K562 (cell line): Measurements from ENCODE around the gene CBX1. TPM values are rescaled to one million over a fixed set of nuclear protein-coding genes. Genes with fewer than 3 reads are reported as not detected.

ENCODE experiments used
- AFF1 ChIP-seq, 2 experiments: fragments of 450-650 bp; IDR thresholded peaks; 2 replicates each; pipeline ENCODE4 v1.6.1; 2018; ENCODE audit warnings: mild to moderate bottlenecking in 2 of 2, low read depth in 1 of 2; ENCODE audit not compliant: partially characterized antibody in 2 of 2
- BCL6 ChIP-seq: fragments of 250-450 bp; sonication (Bioruptor Pico); IDR thresholded peaks from 2 replicates; pipeline ENCODE4 v1.4.0; 2020
- BCLAF1 ChIP-seq, 2 experiments: fragments of 450-650 bp in 1 of 2; IDR thresholded peaks; 2 replicates each; pipeline ENCODE4 v1.6.1; 2011 to 2017; ENCODE audit warnings: low read depth in 2 of 2, antibody characterized with exemption in 1 of 2, borderline replicate concordance in 1 of 2, low read length in 1 of 2, mild to moderate bottlenecking in 1 of 2, mixed read lengths in 1 of 2; ENCODE audit not compliant: control insufficient read depth in 1 of 2
- GATA2 ChIP-seq: sonication (generic); formaldehyde crosslinking; IDR thresholded peaks from 2 replicates; pipeline ENCODE4 v1.4.0; 2020; ENCODE audit warnings: mild to moderate bottlenecking, missing genetic modification reagents
- MEF2D ChIP-seq: conservative IDR thresholded peaks from 2 replicates; pipeline ENCODE4 v1.6.1; 2016; ENCODE audit warnings: low read depth, missing genetic modification characterization, missing compliant biosample characterization
- MXI1 ChIP-seq: IDR thresholded peaks from 2 replicates; pipeline ENCODE4 v1.6.1; 2011; ENCODE audit warnings: low read depth, mild to moderate bottlenecking, improper control_type of control experiment, low read length
- RB1 ChIP-seq: fragments of 450-650 bp; IDR thresholded peaks from 2 replicates; pipeline ENCODE4 v1.6.1; 2017; ENCODE audit warnings: low read depth, mild to moderate bottlenecking
- SRSF7 ChIP-seq: fragments of 200-400 bp; formaldehyde crosslinking; optimal IDR thresholded peaks from 2 replicates; pipeline ENCODE3; 2017; ENCODE audit warnings: mild to moderate bottlenecking, low read depth, low read length
- THAP12 ChIP-seq: fragments of 250-450 bp; sonication (Bioruptor Pico); IDR thresholded peaks from 2 replicates; pipeline ENCODE4 v1.9.0; 2021; ENCODE audit warnings: mild to moderate bottlenecking, inconsistent platforms
- UBTF ChIP-seq, 2 experiments: IDR thresholded peaks; 2 replicates each; pipeline ENCODE4 v1.6.1; 2012; ENCODE audit warnings: improper control_type of control experiment in 2 of 2, low read depth in 2 of 2, low read length in 2 of 2, borderline replicate concordance in 1 of 2
- ZNF324 ChIP-seq: fragments of 250-450 bp; sonication (Bioruptor Pico); IDR thresholded peaks from 2 replicates; pipeline ENCODE4 v1.4.0; 2020; ENCODE audit warnings: mild to moderate bottlenecking
- ZNF384 ChIP-seq: IDR thresholded peaks from 2 replicates; pipeline ENCODE4 v1.6.1; 2012; ENCODE audit warnings: low read depth, low read length, improper control_type of control experiment
- ZNF584 ChIP-seq: fragments of 200-800 bp; sonication (Bioruptor generic); IDR thresholded peaks from 2 replicates; pipeline ENCODE4 v1.6.1; 2016; ENCODE audit warnings: low read depth, mild to moderate bottlenecking, missing genetic modification characterization, missing compliant biosample characterization
- ZNF79 ChIP-seq: fragments of 250-450 bp; sonication (Bioruptor Pico); IDR thresholded peaks from 2 replicates; pipeline ENCODE4 v1.4.0; 2020; ENCODE audit warnings: low read depth, mild to moderate bottlenecking, moderate library complexity
- polyA plus RNA-seq, 8 experiments: library from polyadenylated mRNA; depleted of rRNA in 4 of 8; stranded (reverse) in 5 of 8; unstranded in 3 of 8; fragments of >200 nt; fragmentation: Nextera tagmentation in 2 of 8; fragmentation: Illumina TruSeq in 1 of 8; extraction: Ambion mirVana in 2 of 8; extraction: Trizol in 1 of 8; gene quantifications; 2 replicates each; pipeline versions ENCODE4 v1.2.1 to v1.2.3, GENCODE V29; 2011 to 2014; ENCODE audit warnings: inconsistent platforms in 1 of 8, missing spikeins in 1 of 8
- total RNA-seq, 7 experiments: library from RNA; depleted of rRNA in 6 of 7; stranded (reverse); fragments of >200 nt in 6 of 7; fragmentation: Illumina TruSeq in 2 of 7; extraction: Trizol in 2 of 7; gene quantifications; 2 replicates each; pipeline versions ENCODE4 v1.2.1 to v1.2.3, GENCODE V29; 2011 to 2021; ENCODE audit warnings: low replicate concordance in 1 of 7

CBX1 gene
- total and polyA plus RNA-seq, 9 of the 15 experiments (the other 6 are each of a cell fraction or from before 2014, with no cell fraction given): 10.6 to 95.7 (median 52.7) TPM

GRCh38 chr17:48026502-48027321 lies 74.6 kb downstream of the CBX1 start (continued):
- TF ChIP-seq AFF1 (IDR thresholded peaks at IDR 0.05; ENCODE audit: low read depth in 1 of 2, partially characterized antibody in 2 of 2) (no peak), ZNF384 (no peak), GATA2 (CRISPR knock-in tag) (no peak), BCLAF1 (IDR thresholded peaks at IDR 0.05; ENCODE audit: borderline replicate concordance in 1 of 2, control insufficient read depth in 1 of 2, low read depth in 2 of 2, low read length in 1 of 2) (no peak), ZNF584 (no peak), RB1 (peak; percentile 81; the same call in 1 of the 2 replicates), MEF2D (no peak), ZNF79 (CRISPR knock-in tag) (no peak), THAP12 (CRISPR knock-in tag) (peak; percentile 49; the same call in 1 of the 2 replicates), ZNF324 (CRISPR knock-in tag) (no peak), SRSF7 (no peak), BCL6 (CRISPR knock-in tag) (no peak), UBTF (IDR thresholded peaks at IDR 0.05; ENCODE audit: borderline replicate concordance in 1 of 2, low read depth in 2 of 2, low read length in 2 of 2) (peak in 1 of 2 experiments; percentile 54; a peak in 1 of 4 replicates), MXI1 (no peak)
